HG03342 (cell line): Measurements from ENCODE around the gene HMGA1.

Source experiments
- ATAC-seq: cut with Tn5 transposase; IDR thresholded peaks from one replicate; pipeline ENCODE4 v1.9.1; 2021; ENCODE audit warnings: mild to moderate bottlenecking, moderate library complexity; ENCODE audit not compliant: unreplicated experiment

HMGA1 gene

DNA sequence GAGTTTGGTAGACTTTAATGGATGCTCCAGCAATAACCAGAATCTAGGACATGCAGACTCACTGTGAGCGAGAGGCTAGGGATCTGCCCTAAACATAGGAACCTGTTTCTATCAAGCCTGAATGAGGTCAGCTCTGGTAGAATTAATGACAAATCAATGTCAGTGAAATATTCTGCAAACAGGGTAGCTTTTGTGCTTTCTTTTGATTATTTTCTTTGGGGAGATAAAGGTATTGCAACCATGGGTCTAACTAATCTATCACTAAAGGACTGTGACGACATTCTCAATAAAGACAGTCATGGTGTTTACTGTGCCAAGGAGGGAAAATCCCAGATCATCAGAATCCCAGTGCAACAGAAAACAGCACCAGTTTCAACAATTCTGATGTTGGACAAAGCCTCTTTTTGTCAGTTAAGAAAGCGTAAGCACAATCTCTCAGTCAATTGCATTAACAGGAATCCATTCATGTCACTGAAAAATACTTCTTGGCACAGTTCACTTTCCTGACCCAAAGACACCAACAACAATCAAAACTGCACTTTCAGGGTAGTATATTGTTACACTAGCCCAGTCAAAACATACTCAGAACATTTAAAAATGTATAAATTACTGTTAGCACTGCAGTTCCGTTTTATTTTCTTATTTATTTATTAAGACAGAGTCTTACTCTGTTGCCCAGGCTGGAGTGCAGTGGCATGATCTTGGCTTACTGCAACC is 48.9 kb downstream of the HMGA1 start:
- no peak for ATAC-seq

DNA sequence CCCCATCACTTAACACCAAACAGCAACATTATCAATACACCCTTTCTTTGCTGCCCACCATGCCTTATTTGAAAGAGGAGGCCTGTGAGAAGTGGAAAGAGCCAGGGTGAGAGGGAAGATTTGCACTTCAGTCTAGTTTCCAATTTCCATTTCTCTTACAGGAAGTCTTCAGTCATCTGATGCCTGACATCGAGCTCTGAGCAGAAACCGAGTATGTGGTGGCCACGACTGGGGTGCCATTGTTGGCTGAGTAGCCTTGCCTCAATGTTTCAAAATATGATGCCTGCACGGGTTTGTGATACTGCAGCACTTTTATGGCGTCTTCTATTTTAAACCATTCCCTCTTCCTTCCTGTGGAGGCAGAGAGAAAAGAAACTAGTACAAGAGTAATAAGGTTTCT is 51.9 kb downstream of the HMGA1 start:
- ATAC-seq = no peak

DNA sequence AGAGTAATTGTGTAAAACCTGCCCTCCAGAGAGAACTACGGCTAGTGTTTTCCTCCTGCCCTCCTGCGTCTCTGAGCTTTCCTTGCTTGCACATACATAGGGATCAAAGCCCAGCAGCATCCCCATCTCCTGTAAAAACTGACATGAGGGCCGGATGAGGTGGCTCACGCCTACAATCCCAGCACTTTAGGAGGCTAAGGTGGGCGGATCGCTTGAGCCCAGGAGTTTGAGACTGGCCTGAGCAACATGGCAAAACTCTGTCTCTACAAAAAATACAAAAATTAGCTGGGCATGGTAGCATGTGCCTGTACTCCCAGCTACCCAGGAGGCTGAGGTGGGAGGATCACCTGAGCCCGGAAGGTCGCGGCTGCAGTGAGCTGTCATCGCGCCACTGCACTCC is 52.5 kb downstream of the HMGA1 start:
- ATAC-seq = no peak

DNA sequence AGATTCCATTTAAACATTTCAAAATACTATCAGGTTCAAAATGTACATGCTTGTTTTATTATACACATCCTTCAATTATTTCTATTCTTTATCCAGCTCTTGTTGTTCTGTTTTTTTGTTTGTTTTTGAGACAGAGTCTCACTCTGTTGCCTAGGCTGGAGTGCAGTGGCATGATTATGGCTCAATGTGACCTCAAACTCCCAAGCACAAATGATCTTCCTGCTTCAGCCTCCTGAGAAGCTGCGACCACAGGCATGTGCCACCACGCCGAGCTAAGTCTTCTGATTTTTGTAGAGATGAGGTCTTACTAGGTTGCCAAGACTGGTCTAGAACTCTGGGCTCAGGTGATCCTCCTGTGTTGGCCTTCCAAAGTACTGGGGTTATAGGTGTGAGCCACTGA is 56.3 kb downstream of the HMGA1 start:
- no peak for ATAC-seq

DNA sequence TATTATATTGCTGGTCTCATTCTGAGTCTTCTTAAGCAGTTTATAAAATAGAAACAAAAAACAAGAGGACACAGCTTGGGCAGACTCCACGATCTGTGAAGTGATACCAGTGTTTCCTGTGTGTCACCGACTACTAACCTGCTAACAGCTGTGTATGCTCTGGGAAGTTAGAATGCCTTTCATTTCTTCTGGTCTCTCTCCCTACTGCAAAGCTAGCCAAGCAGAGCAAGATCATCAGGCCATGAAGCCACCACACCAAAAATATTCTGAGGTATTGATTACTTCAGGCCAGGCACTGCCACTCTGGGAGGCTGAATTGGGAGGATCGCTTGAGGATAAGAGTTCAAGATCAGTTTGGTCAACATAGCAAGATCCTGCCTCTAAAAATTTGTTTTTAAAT is 59.0 kb downstream of the HMGA1 start:
- peak; percentile 85 for ATAC-seq
